Activated T-cell treated with anti-CD3 and anti-CD28 coated beads for 24 hours (primary cell): Measurements from ENCODE around the gene WFDC8.
"Not testable (repeated sequence)": the region's sequence is repeated elsewhere in the genome, so short reads cannot be mapped to it uniquely, and the experiment has no call there.

Experiments used
- DNase-seq: peaks from one replicate; pipeline ENCODE4 v3.0.0-alpha.2; 2020; ENCODE audit warnings: low read depth

WFDC8 gene

DNA sequence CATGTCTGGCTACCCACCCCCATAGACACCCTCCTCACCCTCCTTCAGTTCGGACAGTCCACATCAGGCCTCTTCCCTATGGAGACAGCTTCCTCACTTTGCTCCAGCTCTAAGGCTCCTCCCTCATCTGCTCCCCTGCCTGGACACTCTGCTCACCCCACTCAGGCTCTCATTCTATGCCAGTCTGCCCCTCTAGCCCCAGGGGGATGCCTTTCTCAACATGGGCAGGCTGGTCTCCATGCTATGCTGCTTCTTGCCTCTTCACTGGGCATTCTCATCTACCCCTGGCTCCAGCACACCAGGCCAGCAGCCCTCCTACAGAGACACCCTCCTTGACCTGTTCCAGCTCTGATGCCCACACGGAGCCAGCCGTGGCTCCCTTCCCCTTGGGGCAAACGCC is at the start of gene WFDC8:
Gene WFDC8, minus strand, starts transcription at position 101 of the 400 bp plus-strand sequence. Its CDS starts 37 bp downstream, at position 64.
- no peak for DNase-seq

DNA sequence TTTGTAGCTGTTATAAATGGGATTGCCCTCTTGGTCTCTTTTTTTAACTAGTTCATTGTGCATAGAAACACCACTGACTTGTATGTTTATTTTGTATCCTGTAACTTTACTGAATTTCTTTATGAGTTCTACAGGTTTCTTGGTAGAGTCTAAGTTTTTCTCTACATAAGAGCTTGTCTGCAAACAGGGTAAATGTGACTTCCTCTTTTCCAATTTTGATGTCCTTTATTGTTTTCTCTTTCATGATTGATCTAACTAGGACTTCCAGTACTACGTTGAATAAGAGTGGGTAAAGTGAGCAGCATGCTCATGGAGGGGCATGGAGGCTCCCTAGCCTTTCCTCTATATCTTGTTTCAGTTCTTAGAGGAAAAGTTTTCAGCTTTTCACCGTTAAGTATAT is 47.5 kb upstream of the WFDC8 start:
- no peak for DNase-seq

- no peak for DNase-seq
These were observed 42.5 kb upstream of the WFDC8 start for GRCh38 chr20:45621593-45621992.

DNA sequence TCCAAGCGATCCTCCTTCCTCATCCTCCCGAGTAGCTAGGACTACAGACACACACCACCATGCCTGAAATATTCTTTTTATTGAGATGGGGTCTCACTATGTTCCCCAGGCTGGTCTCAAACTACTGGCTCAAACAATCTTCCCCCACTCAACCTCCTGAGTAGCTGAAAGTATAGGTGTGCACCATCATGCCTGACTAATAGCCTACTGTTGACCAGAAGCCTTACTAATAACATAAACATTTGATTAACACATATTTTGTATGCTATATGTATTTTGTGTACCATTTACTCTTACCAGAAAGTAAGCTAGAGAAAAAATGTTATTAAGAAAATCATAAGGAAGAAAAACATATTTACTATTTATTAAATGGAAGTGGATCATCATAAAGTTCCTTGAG is 38.5 kb upstream of the WFDC8 start:
- no peak for DNase-seq

DNA sequence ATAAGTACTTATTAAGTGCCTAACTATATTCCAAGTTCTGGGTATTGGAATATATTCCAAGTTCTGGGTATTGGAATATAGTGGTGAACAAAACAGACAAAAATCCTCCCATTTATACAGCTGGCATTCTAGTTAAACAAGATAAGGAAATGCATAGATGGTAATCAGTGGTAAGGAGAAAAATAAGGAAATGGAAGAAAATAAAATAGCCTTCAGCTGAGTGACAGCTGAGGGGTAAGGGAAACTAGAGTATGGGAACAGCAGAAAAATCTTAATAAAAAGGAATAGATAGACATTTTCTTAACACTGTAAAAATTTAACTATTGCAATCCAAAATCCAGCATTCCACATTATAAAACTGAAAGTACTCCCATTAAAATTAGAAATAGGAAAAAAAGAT is 33.2 kb upstream of the WFDC8 start:
- DNase-seq: no peak

- DNase-seq: peak; percentile 48
These were observed 32.0 kb upstream of the WFDC8 start for GRCh38 chr20:45611054-45611453.

GRCh38 chr20:45607810-45608209 is 28.7 kb upstream of the WFDC8 start:
- DNase-seq: no peak

DNA sequence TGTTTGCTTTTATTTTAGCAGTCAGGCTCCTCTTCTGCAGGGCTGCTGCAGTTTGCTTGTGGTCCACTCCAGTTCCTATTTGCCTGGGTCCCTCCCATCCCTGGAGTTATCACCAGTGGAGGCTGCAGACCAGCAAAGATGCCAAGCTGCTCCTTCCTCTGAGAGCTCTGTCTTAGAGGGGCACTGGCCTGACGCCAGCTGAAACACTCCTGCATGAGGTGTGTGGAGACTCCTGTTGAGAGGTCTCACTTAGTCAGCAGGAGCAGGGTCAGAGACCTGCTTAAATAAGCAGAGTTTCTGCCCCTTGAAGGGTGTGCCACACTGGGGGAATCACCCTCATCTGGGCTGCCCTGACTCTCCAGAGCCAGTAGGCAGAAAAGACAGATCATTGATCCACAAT is 16.2 kb upstream of the WFDC8 start:
- DNase-seq: no peak

GRCh38 chr20:45593498-45593897 is 14.4 kb upstream of the WFDC8 start:
- no peak for DNase-seq

DNA sequence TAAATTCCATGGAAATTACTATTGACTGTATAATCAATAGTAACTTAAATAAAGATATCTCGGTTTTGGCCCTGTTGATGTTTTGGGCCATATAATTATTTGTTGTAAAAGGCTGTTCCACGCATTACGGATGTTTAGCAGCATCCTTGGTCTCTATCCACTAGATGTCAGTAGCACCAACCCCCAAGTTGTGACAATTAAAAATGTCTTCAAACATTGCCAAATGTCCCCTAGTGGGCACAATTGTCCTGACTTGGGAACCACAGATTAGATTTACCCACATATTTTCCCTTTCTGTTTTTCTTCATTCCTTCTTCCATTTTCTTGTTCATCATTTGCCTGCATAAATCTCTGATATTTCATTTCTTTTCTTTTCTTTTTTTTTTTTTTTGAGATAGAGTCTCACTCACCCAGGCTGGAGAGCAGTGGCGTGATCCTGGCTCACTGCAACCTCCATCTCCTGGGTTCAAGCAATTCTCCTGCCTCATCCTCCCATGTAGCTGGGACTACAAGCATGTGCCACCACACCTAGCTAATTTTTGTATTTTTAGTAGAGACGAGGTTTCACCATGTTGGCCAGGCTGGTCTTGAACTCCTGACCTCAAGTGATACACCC is 13.6 kb upstream of the WFDC8 start:
- peak; percentile 9 for DNase-seq

GRCh38 chr20:45589725-45590124 is 10.6 kb upstream of the WFDC8 start:
- DNase-seq: no peak

DNA sequence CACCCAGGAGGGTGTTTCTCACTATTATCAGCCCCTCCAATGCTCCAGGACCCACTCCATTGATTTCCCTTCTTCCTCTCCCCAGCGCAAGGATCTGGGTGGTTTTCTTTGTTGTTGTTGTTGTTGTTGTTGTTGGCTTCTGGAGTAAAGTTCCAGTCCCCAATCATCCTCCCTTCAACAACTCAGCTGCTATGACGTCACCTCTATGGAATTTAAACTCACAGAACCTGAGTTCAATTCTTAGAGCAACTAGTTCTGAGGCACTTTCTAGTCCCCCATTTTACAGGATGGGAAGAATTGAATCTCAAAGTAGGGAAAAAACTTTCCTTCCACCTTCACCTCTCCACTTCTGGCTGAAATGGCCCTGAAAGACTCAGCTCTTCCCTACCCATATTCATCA is 9.7 kb upstream of the WFDC8 start:
- DNase-seq: no peak

- DNase-seq: not testable (repeated sequence)
These were observed 6.9 kb upstream of the WFDC8 start for GRCh38 chr20:45585986-45586385.

- DNase-seq: not testable (repeated sequence)
These were observed 5.2 kb upstream of the WFDC8 start for GRCh38 chr20:45584294-45584693.

GRCh38 chr20:45583502-45583901 is 4.4 kb upstream of the WFDC8 start:
- no peak for DNase-seq

- DNase-seq: no peak
These were observed 2.6 kb upstream of the WFDC8 start for GRCh38 chr20:45581702-45582101.

DNA sequence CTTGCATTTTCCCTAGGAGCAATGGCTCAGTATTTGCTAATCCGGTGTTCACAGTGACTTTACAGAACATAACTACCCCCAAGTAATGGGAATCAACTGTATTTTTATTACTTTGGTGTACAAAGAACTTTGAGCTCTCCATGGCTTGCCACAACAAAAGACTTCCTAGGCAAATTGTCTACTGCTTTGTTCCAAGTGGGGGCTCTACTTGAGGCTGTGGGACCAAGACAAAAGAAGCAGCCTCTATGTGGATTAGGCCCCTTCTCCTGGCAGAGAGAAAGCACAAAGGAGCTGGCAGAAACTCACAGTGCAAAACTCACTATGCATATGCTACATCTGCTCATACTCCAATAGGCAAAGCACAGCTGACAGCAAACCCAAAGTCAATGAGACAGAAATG is 853 bp downstream of the WFDC8 start:
- DNase-seq: no peak

- DNase-seq: no peak
These were observed 2.1 kb downstream of the WFDC8 start for GRCh38 chr20:45576995-45577394.

DNA sequence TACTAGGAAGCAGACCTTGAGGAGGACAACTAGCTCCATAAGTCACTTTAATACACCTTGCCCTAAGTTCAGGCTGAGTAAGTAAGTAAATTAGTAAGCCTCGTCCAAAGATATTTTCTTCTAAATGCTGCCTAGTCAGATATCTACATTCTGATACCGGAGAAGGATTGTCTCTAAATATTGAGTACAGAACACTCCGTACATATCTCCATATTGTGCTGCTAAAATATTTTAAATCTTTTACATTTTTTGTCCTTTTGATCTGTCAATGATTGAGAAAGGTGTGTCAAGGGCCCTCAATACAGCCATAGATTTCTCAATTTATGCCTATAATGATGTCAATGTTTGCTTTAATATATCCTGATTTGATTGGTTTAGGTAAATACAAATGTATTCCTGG is 3.2 kb downstream of the WFDC8 start:
- no peak for DNase-seq

DNA sequence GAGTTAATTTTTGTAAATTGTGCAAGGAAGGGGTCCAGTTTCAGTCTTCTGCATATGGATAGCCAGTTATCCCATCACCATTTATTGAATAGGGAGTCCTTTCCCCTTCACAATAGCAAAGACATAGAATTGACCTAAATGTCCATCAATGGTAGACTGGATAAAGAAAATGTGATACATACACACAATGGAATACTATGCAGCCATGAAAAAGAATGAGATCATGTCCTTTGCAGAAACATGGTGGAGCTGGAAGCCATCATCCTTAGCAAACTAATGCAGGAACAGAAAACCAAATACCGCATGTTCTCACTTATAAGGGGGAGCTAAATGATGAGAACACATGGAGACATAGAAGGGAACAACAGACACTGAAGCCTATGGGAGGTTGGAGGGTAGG is 9.4 kb downstream of the WFDC8 start:
- DNase-seq: not testable (repeated sequence)

- DNase-seq: no peak
These were observed 14.3 kb downstream of the WFDC8 start for GRCh38 chr20:45564760-45565276.

- DNase-seq: no peak
These were observed 23.9 kb downstream of the WFDC8 start for GRCh38 chr20:45555198-45555597.

DNA sequence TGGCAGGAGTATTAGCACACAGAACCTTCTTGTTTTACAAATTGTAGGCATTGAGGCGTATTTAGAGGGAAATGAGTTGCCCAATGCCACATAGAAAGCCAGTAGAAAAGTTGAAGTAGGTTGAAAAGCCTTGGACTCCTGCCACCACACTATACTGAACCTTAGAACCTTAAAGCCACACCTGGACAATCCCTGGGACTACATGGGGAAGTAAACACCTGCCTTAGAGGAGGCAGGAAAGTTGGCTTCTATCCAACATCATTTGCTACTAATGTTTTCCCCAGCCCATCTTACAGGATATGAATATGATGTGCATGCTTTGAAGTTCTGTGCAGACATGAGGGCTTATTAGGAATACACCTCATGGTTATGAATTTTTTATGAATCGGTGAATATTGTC is 26.6 kb downstream of the WFDC8 start:
- no peak for DNase-seq

- DNase-seq: no peak
These were observed 28.3 kb downstream of the WFDC8 start for GRCh38 chr20:45550765-45551164.
